Neural cell (in vitro differentiated cells): ENCODE measurements around the gene CR1. TPM values are rescaled to one million over a fixed set of nuclear protein-coding genes. Genes with fewer than 3 reads are reported as not detected.
"Not testable (repeated sequence)": the region's sequence is repeated elsewhere in the genome, so short reads cannot be mapped to it uniquely, and the experiment has no call there.

ENCODE experiments used
- H2AFZ ChIP-seq: fragments of 200-600, 300-800 bp; sonication (generic), shearing (Covaris generic); 2 replicates; pipeline ENCODE4 v1.6.0; 2014; ENCODE audit warnings: low read depth, mild to moderate bottlenecking, antibody characterized with exemption, low read length, moderate library complexity
- H3F3A ChIP-seq: fragments of 200-600 bp; shearing (Covaris generic); 2 replicates; pipeline ENCODE4 v1.6.1; 2016; ENCODE audit warnings: mild to moderate bottlenecking, moderate library complexity, mixed read lengths, antibody characterized with exemption, low read length; ENCODE audit not compliant: insufficient read depth, poor library complexity, severe bottlenecking
- H3K27ac ChIP-seq: fragments of 200-600, 300-800 bp; sonication (generic), shearing (Covaris generic); 2 replicates; pipeline ENCODE4 v1.5.1; 2014; ENCODE audit warnings: mild to moderate bottlenecking, low read length, moderate library complexity
- H3K27me3 ChIP-seq: fragments of 300-800, 200-600 bp; sonication (generic), shearing (Covaris generic); 2 replicates; pipeline ENCODE4 v1.6.0; 2014; ENCODE audit warnings: mild to moderate bottlenecking, low read depth, low read length, moderate library complexity; ENCODE audit not compliant: insufficient read depth
- H3K36me3 ChIP-seq: fragments of 300-800, 200-600 bp; sonication (generic), shearing (Covaris generic); 2 replicates; pipeline ENCODE4 v1.5.1; 2014; ENCODE audit warnings: mild to moderate bottlenecking, antibody characterized with exemption, low read length, moderate library complexity; ENCODE audit not compliant: insufficient read depth
- H3K4me2 ChIP-seq: fragments of 300-800, 200-600 bp; sonication (generic), shearing (Covaris generic); 2 replicates; pipeline ENCODE4 v1.6.0; 2014; ENCODE audit warnings: mild to moderate bottlenecking, low read length
- H3K4me3 ChIP-seq: fragments of 300-800, 200-600 bp; sonication (generic), shearing (Covaris generic); 2 replicates; pipeline ENCODE4 v1.5.1; 2014; ENCODE audit warnings: mild to moderate bottlenecking, low read length, moderate library complexity
- H3K79me2 ChIP-seq: fragments of 200-600 bp; shearing (Covaris generic); replicated peaks from 2 replicates; pipeline ENCODE4 v1.6.0; 2014; ENCODE audit warnings: mild to moderate bottlenecking, low read length, moderate library complexity; ENCODE audit not compliant: insufficient read depth
- H3K9ac ChIP-seq: fragments of 300-800, 200-600 bp; sonication (generic), shearing (Covaris generic); 2 replicates; pipeline ENCODE4 v1.6.1; 2016; ENCODE audit warnings: mild to moderate bottlenecking, low read length, mixed read lengths
- H3K9me2 ChIP-seq: fragments of 200-600 bp; shearing (Covaris generic); 2 replicates; pipeline ENCODE4 v1.6.1; 2016; ENCODE audit warnings: mild to moderate bottlenecking, low read length, mixed read lengths; ENCODE audit not compliant: insufficient read depth
- H3K9me3 ChIP-seq: fragments of 200-600, 300-800 bp; sonication (generic), shearing (Covaris generic); 2 replicates; pipeline ENCODE4 v1.6.1; 2016; ENCODE audit warnings: mild to moderate bottlenecking, mixed run types, low read length, moderate library complexity, mixed read lengths
- H4K20me1 ChIP-seq: fragments of 200-600 bp; shearing (Covaris generic); 2 replicates; pipeline ENCODE4 v1.6.1; 2016; ENCODE audit warnings: mild to moderate bottlenecking, mixed run types; ENCODE audit not compliant: insufficient read depth
- EP300 ChIP-seq: fragments of 450-650 bp; conservative IDR thresholded peaks from 2 replicates; pipeline ENCODE4 v1.6.1; 2014; ENCODE audit warnings: antibody characterized with exemption, mild to moderate bottlenecking, moderate library complexity; ENCODE audit not compliant: poor library complexity, severe bottlenecking
- EZH2 ChIP-seq: fragments of 200-600, 300-800 bp; shearing (Covaris generic), sonication (generic); IDR thresholded peaks from 2 replicates; pipeline ENCODE4 v1.6.1; 2014; ENCODE audit warnings: antibody characterized with exemption, low read length, borderline replicate concordance, mild to moderate bottlenecking; ENCODE audit not compliant: insufficient read depth, poor library complexity, severe bottlenecking
- MXI1 ChIP-seq: fragments of 450-650 bp; conservative IDR thresholded peaks from 2 replicates; pipeline ENCODE4 v1.6.1; 2014; ENCODE audit warnings: antibody characterized with exemption, mild to moderate bottlenecking; ENCODE audit not compliant: poor library complexity, severe bottlenecking
- POLR2AphosphoS5 ChIP-seq: IDR thresholded peaks from 2 replicates; pipeline ENCODE4 v1.6.1; 2012
- RAD21 ChIP-seq: fragments of 450-650 bp; conservative IDR thresholded peaks from 2 replicates; pipeline ENCODE4 v1.6.1; 2014; ENCODE audit warnings: antibody characterized with exemption, mild to moderate bottlenecking, moderate library complexity
- SMC3 ChIP-seq: fragments of 450-650 bp; conservative IDR thresholded peaks from 2 replicates; pipeline ENCODE4 v1.6.1; 2014; ENCODE audit warnings: antibody characterized with exemption, mild to moderate bottlenecking, moderate library complexity; ENCODE audit not compliant: poor library complexity
- TAF1 ChIP-seq: IDR thresholded peaks from 2 replicates; pipeline ENCODE4 v1.6.1; 2012; ENCODE audit warnings: low read depth
- polyA plus RNA-seq: library from polyadenylated mRNA; depleted of rRNA; stranded (reverse); fragments of >200 nt; gene quantifications from 2 replicates; pipeline ENCODE4 v1.2.3, GENCODE V29; 2014
- TF ChIP-seq, protein P1 (sequence below): IDR thresholded peaks from 2 replicates; pipeline ENCODE4 v1.6.1; 2012; ENCODE audit warnings: borderline replicate concordance
- TF ChIP-seq, protein P2 (sequence below): fragments of 450-650 bp; IDR thresholded peaks from 2 replicates; pipeline ENCODE4 v1.5.1; 2014; ENCODE audit warnings: antibody characterized with exemption, mild to moderate bottlenecking, moderate library complexity; ENCODE audit not compliant: poor library complexity, severe bottlenecking

Gene CR1
- polyA plus RNA-seq, 1 donor from 2014 or later, result not detected

DNA sequence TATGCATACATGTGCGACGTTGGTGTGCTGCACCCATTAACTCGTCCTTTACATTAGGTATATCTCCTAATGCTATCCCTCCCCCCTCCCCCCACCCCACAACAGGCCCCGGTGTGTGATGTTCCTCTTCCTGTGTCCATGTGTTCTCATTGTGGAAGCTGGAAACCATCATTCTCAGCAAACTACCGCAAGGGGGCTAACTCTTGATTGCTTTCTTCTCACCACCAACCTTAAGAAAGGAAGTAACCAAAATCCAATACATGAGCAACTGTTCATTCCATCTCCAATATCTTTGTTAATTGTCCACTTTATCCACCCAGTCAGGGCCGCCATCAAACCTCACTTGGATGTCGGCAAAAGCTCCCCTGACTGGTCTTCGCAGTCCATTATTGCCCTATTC is 676 bp upstream of the CR1 start:
- not testable (repeated sequence) for H3K9me3 ChIP-seq, H3F3A ChIP-seq, H3K36me3 ChIP-seq, H2AFZ ChIP-seq, H3K9me2 ChIP-seq, H4K20me1 ChIP-seq, H3K27ac ChIP-seq, H3K4me2 ChIP-seq, H3K79me2 ChIP-seq, H3K4me3 ChIP-seq, H3K9ac ChIP-seq
- peaks cover 38% of the 10 kb centered on the region for H3K27me3 ChIP-seq

DNA sequence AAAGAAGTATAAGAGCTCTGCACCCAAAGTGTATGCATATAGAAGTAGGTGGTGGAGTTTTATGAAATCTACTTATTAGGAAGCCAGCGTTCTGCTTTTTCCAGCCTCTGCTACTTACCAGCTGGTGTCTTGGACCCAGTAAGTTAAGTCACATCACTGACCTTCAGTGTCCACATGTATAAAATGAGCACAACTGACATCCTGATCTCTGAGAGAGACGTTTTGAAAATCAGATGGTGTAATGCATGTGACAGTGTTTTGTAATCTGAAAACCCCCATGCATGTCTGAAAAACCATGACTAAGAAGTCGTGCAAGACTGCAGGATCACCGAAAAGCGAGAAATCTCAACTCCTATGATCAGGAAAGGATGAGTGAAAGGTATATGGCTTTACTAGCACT is 2.0 kb downstream of the CR1 start:
- H3K79me2 ChIP-seq, result no peaks in the 10 kb centered on the region
- H3K4me2 ChIP-seq, result no peak overlapping the region
- no peaks in the 10 kb centered on the region for H3K9me3 ChIP-seq
- H3F3A ChIP-seq, result no peaks in the 10 kb centered on the region
- no peaks in the 10 kb centered on the region for H4K20me1 ChIP-seq
- no peak overlapping the region for H3K4me3 ChIP-seq
- no peak overlapping the region for H3K27ac ChIP-seq
- H3K27me3 ChIP-seq, result peaks cover 38% of the 10 kb centered on the region
- no peak overlapping the region for H2AFZ ChIP-seq
- no peaks in the 10 kb centered on the region for H3K9me2 ChIP-seq
- H3K36me3 ChIP-seq, result no peaks in the 10 kb centered on the region
- no peak for TF ChIP-seq TAF1
- no peak for TF ChIP-seq EP300
- TF ChIP-seq, protein P1, sequence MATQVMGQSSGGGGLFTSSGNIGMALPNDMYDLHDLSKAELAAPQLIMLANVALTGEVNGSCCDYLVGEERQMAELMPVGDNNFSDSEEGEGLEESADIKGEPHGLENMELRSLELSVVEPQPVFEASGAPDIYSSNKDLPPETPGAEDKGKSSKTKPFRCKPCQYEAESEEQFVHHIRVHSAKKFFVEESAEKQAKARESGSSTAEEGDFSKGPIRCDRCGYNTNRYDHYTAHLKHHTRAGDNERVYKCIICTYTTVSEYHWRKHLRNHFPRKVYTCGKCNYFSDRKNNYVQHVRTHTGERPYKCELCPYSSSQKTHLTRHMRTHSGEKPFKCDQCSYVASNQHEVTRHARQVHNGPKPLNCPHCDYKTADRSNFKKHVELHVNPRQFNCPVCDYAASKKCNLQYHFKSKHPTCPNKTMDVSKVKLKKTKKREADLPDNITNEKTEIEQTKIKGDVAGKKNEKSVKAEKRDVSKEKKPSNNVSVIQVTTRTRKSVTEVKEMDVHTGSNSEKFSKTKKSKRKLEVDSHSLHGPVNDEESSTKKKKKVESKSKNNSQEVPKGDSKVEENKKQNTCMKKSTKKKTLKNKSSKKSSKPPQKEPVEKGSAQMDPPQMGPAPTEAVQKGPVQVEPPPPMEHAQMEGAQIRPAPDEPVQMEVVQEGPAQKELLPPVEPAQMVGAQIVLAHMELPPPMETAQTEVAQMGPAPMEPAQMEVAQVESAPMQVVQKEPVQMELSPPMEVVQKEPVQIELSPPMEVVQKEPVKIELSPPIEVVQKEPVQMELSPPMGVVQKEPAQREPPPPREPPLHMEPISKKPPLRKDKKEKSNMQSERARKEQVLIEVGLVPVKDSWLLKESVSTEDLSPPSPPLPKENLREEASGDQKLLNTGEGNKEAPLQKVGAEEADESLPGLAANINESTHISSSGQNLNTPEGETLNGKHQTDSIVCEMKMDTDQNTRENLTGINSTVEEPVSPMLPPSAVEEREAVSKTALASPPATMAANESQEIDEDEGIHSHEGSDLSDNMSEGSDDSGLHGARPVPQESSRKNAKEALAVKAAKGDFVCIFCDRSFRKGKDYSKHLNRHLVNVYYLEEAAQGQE, result no peak
- no peak for TF ChIP-seq RAD21
- no peak for TF ChIP-seq EZH2
- TF ChIP-seq SMC3, result no peak
- TF ChIP-seq, protein P2, sequence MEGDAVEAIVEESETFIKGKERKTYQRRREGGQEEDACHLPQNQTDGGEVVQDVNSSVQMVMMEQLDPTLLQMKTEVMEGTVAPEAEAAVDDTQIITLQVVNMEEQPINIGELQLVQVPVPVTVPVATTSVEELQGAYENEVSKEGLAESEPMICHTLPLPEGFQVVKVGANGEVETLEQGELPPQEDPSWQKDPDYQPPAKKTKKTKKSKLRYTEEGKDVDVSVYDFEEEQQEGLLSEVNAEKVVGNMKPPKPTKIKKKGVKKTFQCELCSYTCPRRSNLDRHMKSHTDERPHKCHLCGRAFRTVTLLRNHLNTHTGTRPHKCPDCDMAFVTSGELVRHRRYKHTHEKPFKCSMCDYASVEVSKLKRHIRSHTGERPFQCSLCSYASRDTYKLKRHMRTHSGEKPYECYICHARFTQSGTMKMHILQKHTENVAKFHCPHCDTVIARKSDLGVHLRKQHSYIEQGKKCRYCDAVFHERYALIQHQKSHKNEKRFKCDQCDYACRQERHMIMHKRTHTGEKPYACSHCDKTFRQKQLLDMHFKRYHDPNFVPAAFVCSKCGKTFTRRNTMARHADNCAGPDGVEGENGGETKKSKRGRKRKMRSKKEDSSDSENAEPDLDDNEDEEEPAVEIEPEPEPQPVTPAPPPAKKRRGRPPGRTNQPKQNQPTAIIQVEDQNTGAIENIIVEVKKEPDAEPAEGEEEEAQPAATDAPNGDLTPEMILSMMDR, result no peak
- TF ChIP-seq MXI1, result no peak
- TF ChIP-seq POLR2AphosphoS5, result no peak
- H3K9ac ChIP-seq, result no peak overlapping the region

DNA sequence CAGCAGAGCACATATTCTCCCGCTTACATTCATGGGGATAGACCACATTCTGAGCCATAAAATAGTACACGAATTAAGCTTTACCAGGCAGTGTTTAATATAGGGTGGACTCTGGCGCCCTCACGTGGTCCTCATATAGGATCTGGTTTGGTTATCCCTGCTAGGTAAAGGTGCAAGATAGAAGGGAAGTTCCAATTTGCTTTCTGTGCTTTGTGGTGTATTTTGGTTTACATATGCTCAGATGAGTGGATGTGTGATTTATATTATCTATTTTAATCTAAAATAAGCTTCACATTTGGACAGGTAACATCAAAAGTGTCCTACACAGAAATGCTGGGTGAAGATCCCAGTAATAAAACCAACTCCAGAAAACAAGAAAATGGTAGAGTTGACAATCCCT is 3.6 kb downstream of the CR1 start:
- Histone ChIP-seq H3K79me2 (no peaks in the 10 kb centered on the region), H3K36me3 (no peaks in the 10 kb centered on the region), H3K4me2 (no peak overlapping the region), H4K20me1 (no peaks in the 10 kb centered on the region), H3K9me3 (no peaks in the 10 kb centered on the region), H3K9me2 (no peaks in the 10 kb centered on the region), H3F3A (no peaks in the 10 kb centered on the region), H3K27me3 (peaks cover 38% of the 10 kb centered on the region), H3K27ac (no peak overlapping the region), H2AFZ (no peak overlapping the region), H3K9ac (no peak overlapping the region), H3K4me3 (no peak overlapping the region)
- TF ChIP-seq SMC3, result peak; percentile 85
- no peak for TF ChIP-seq POLR2AphosphoS5
- TF ChIP-seq, protein P2, result peak; percentile 92
- TF ChIP-seq EP300, result no peak
- TF ChIP-seq MXI1, result no peak
- peak; percentile 91 for TF ChIP-seq RAD21
- no peak for TF ChIP-seq EZH2
- TF ChIP-seq TAF1, result no peak
